NCI-H2107 (cell line): ENCODE measurements around the gene SUPT6H.
"Not testable (repeated sequence)": the region's sequence is repeated elsewhere in the genome, so short reads cannot be mapped to it uniquely, and the experiment has no call there.

Experiments
- DNase-seq: peaks from one replicate; lab custom pipeline; 2025; lab: John Stamatoyannopoulos, UW

SUPT6H gene

DNA sequence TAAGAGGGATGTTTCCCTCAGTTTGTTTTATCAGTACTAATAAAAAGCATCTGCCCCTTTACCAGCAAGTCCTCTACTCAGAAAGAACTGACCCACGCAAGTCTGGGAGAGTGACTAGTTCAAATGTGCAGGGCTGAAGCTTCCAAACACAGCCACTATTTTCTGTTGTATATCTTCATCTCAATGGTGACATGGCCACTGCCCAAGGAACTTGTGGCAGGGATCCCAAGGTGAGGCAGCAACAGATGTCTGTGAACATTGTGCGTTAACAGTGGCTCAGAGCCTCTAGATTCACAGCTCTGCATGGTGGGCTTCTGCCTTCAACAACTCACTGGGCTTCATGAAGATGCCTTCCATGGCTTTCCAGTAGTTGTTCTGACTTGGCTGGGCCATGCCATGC lies 13.3 kb upstream of the SUPT6H start:
- DNase-seq = no peak

GRCh38 chr17:28655160-28655559 lies 6.8 kb upstream of the SUPT6H start:
- DNase-seq = no peak

GRCh38 chr17:28657756-28658155 lies 4.2 kb upstream of the SUPT6H start:
- DNase-seq = no peak

- not testable (repeated sequence) for DNase-seq
Observed at GRCh38 chr17:28658342-28658741, 3.7 kb upstream of the SUPT6H start.

GRCh38 chr17:28658766-28659496 lies 3.1 kb upstream of the SUPT6H start:
- DNase-seq = not testable (repeated sequence)

GRCh38 chr17:28659497-28659881 lies 2.5 kb upstream of the SUPT6H start:
- DNase-seq = not testable (repeated sequence)

DNA sequence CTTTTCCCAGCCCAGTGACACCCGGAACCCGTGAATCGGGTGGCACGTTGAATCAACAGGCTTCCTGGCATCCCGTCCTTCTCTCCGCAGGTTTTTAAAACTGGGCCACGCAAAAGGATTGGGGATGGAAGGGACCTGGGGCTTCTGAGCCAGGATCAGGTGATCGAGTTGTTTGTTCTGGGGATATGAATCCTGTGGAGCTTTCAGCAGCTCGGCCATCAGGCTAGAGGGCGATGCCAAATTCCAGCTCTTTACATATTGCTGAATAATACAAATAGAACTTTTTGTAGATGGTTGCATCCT lies 473 bp downstream of the SUPT6H start:
- no peak for DNase-seq

DNA sequence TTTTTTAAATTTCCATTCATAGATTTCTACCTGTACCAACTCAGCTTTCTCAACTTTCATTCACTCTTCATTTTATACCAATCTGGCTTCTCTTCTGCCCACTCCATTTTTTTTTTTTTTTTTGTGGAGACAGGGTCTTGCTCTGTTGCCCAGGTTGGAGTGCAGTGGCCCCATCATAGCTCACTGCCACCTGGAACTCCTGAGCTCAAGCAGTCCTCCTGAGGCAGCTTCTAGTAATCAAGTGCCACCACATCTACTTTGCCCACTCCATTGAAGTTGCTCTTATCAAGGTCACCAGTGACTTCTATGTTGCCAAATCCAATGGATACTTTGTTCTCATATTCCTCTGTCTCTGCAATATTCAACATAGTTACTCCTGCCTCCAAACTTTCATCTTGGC lies 1.7 kb downstream of the SUPT6H start:
- DNase-seq = no peak

- DNase-seq = no peak
Observed at GRCh38 chr17:28665994-28666393, 4.0 kb downstream of the SUPT6H start.

GRCh38 chr17:28667870-28668269 lies 5.9 kb downstream of the SUPT6H start:
- DNase-seq = no peak

DNA sequence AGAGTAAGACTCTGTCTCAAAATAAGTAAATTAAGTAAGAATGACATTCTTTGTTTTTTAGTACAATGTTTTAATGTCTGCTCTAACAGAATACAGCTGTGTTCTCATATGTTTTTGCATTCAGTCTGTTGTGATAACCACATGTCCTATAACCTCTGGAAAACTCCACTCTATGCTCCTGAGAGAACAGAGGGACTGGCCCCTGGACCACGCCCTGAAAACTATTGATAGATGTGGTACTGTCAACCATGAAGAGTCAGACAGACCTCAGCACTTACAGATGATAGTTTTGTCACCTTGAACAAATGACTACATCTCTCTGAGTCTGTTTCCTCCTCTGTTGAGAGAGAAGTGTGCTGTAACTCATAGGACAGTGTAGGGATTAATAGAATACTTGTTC lies 7.9 kb downstream of the SUPT6H start:
- no peak for DNase-seq

- no peak for DNase-seq
Observed at GRCh38 chr17:28675490-28675889, 13.5 kb downstream of the SUPT6H start.

GRCh38 chr17:28675980-28676379 lies 14.0 kb downstream of the SUPT6H start:
- DNase-seq = peak; percentile 77

DNA sequence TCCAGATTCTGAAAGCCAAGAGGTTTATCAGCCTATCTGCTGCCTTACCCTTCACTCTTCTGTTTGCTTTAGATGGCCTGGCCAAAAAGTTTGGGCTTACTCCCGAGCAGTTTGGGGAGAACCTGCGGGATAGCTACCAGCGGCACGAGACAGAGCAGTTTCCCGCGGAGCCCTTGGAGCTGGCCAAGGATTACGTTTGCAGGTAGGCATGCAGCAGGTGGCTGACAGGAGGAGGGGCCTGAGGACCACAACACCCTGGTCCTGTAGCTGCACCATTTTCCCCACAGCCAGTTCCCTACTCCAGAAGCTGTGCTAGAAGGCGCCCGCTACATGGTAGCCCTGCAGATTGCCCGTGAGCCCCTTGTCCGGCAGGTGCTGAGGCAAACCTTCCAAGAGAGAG lies 20.6 kb downstream of the SUPT6H start:
- no peak for DNase-seq

DNA sequence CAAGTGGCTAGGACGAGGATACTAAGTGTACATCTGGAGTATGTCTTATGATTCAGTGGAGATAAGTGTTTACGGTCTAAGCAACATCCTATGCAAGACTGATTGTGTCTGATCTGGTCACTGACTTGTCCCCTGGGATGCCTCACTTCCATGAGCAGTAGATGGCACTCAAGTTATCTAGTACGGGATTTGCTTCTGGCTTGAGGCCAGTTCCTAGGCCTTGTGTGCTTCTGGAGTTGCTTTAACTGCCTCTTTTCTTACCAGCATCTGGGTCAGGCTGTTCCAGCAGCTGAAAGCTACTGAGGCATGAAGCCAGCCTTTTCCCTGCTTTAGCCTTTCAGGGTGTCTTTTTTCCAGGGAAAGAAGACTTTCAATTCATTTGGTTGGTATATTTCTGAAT lies 23.0 kb downstream of the SUPT6H start:
- DNase-seq = no peak

GRCh38 chr17:28685366-28685765 lies 23.4 kb downstream of the SUPT6H start:
- DNase-seq = no peak

DNA sequence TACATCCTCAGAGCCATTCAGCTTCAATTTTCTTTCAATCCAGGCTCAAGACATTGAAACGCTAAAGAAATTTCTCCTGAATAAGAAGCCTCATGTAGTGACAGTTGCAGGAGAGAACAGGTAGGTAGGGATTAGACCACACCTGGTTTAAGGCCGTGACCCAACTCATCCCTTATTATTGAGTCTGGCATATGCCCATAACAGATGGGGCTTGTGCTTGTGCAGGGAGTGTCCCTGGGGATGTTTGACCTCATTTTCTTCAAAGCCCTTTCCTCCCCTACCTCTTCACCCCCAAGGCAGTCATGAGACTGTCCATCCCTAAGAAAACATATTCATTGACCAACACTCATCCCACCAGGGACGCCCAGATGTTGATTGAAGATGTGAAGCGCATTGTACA lies 24.3 kb downstream of the SUPT6H start:
- DNase-seq = no peak

- DNase-seq = no peak
Observed at GRCh38 chr17:28688481-28688880, 26.5 kb downstream of the SUPT6H start.

DNA sequence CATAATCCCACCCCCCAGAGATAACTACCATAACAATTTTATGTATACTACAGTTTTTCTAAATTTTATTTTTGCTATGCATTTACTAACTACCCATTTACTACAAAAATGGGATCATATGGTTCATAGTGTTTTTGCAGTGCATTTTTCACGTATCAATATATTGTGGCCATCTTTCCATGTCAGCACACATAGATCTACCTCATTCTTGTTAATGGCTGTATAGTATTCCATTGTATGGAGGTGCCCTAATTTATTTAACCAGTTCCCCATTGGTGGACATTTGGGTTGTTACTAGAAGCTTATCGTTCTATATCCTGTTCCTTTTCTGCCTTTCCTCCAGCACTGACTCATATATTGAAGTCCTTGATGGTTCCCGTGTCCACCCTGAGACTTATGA lies 27.0 kb downstream of the SUPT6H start:
- DNase-seq = no peak

DNA sequence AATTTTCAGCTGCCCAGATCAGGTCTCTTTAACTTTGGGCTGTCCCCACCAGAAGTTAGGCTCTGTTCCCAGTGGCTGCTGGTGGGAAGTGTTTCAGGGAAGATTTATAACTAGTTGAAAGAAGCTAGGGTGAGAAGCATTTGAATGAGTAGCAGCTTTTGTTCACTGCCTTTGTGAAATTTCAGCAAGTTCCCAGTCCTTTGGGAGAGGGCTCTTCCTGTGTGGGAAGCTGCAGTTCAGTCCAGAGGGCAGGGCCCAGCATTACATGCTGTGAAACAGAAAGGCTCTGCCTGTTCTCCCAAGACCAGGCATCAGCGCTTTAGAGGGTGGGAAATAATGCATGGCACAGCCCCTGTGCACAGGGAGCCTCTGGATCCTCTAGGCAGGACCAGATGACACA lies 31.9 kb downstream of the SUPT6H start:
- no peak for DNase-seq

GRCh38 chr17:28698253-28698941 lies 36.4 kb downstream of the SUPT6H start:
- no peak for DNase-seq

- no peak for DNase-seq
Observed at GRCh38 chr17:28700278-28700677, 38.3 kb downstream of the SUPT6H start.

GRCh38 chr17:28700830-28701492 lies 39.0 kb downstream of the SUPT6H start:
- no peak for DNase-seq
